GM06990 (cell line): Measurements from ENCODE around the gene UBE2Q1.
"Not testable (repeated sequence)": the region's sequence is repeated elsewhere in the genome, so short reads cannot be mapped to it uniquely, and the experiment has no call there.

Source experiments
- DNase-seq: peaks from one replicate; pipeline ENCODE4 v3.0.0-alpha.2; 2011; ENCODE audit not compliant: insufficient read length; ENCODE audit errors: extremely low read depth
- H3K27me3 ChIP-seq: replicated peaks from 2 replicates; pipeline ENCODE4 v1.6.0; 2011; ENCODE audit warnings: low read length; ENCODE audit not compliant: control insufficient read depth, insufficient read depth
- H3K36me3 ChIP-seq: 2 replicates; pipeline ENCODE4 v1.5.1; 2011; ENCODE audit warnings: low read length; ENCODE audit not compliant: control insufficient read depth, insufficient read depth
- H3K4me3 ChIP-seq: replicated peaks from 2 replicates; pipeline ENCODE4 v1.5.1; 2011; ENCODE audit warnings: low read depth, mild to moderate bottlenecking, control low read depth, low read length
- TF ChIP-seq, protein P1 (sequence below): IDR thresholded peaks from 2 replicates; pipeline ENCODE4 v1.5.1; 2011; ENCODE audit warnings: low read length, control low read depth, mild to moderate bottlenecking, inconsistent platforms; ENCODE audit not compliant: insufficient read depth, poor library complexity, severe bottlenecking

The UBE2Q1 gene

DNA sequence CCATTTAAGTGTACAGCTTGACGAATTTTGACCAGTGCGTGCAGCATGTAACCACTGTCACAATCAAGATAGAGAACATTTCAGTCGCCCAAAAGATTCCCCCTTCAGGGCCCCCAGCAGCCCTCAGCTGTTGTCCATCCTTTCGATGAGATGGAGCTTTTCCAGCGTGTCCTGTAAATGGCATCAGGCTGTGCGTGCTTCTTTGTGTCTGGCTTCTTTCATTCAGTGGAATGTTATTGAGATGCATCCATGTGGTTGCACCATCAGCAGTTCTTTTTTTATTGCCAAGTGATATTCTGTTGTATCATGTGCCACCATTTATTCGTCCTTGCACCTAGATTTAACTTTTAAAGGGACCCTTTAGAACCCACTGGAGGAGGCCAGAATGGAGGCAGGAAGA lies 21.9 kb downstream of the UBE2Q1 start:
- DNase-seq: no peak
- no peak overlapping the region for H3K4me3 ChIP-seq
- TF ChIP-seq, protein P1, sequence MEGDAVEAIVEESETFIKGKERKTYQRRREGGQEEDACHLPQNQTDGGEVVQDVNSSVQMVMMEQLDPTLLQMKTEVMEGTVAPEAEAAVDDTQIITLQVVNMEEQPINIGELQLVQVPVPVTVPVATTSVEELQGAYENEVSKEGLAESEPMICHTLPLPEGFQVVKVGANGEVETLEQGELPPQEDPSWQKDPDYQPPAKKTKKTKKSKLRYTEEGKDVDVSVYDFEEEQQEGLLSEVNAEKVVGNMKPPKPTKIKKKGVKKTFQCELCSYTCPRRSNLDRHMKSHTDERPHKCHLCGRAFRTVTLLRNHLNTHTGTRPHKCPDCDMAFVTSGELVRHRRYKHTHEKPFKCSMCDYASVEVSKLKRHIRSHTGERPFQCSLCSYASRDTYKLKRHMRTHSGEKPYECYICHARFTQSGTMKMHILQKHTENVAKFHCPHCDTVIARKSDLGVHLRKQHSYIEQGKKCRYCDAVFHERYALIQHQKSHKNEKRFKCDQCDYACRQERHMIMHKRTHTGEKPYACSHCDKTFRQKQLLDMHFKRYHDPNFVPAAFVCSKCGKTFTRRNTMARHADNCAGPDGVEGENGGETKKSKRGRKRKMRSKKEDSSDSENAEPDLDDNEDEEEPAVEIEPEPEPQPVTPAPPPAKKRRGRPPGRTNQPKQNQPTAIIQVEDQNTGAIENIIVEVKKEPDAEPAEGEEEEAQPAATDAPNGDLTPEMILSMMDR: no peak
- no peaks in the 10 kb centered on the region for H3K36me3 ChIP-seq
- peaks cover 2% of the 10 kb centered on the region for H3K27me3 ChIP-seq

DNA sequence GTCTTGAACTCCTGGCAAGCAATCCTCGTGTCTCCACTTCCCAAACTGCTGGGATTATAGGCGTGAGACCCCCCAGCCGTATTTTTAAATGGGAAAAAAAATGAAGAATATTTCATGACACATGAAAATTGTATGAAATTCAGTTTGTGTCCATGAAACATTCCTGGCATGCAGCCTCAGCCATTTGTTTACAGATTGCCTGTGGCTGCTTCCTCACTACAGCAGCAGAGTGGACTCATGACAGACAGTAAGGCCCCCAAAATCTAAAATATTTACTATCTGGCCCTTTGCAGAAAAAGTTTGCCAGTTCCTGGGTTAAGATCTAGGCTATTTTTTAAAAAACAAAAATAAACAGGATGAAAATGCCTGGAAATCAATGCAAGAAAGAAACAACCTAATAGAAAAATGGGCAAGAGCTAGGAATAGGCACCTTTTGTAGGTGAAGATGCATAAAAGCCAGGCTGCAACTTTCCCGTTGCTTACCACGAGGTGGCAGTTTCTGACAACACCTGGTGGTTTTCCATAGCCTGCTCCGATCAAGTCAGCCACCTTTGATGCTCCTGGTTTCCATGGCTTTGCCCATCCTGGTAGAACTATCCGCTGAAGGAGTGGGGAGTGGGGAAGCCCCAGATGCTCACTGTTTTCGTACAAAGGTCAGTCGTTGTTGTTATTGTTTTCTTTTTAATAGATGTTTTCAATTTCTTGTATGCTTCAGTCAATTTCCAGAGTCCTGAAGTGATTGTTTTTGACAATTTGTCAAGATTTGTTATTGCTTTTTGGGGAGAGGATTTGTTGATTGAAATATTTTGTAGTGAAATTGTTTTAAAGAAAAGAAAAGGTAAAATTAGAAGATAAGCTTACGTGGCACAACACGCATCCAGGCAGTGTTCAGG lies 24.3 kb downstream of the UBE2Q1 start:
- Histone ChIP-seq H3K36me3 (no peaks in the 10 kb centered on the region), H3K4me3 (no peak overlapping the region), H3K27me3 (no peaks in the 10 kb centered on the region; the same call in 1 of the 2 replicates)
- no peak for DNase-seq
- TF ChIP-seq, protein P1: peak; percentile 46

DNA sequence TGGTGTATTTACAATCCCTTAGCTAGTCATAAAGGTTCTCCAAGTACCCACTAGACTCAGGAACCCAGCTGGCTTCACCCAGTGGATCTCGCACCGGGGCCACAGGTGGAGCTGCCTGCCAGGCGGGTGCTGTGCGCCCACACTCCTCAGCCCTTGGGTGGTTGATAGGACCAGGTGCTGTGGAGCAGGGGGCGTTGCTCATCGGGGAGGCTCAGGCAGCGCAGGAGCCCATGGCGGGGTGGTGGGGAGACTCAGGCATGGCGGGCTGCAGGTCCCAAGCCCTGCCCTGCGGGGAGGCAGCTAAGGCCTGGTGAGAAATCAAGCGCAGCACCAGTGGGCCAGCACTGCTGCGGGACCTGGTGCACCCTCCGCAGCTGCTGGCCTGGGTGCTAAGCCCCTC lies 26.5 kb downstream of the UBE2Q1 start:
- not testable (repeated sequence) for H3K4me3 ChIP-seq, H3K36me3 ChIP-seq, DNase-seq, H3K27me3 ChIP-seq

DNA sequence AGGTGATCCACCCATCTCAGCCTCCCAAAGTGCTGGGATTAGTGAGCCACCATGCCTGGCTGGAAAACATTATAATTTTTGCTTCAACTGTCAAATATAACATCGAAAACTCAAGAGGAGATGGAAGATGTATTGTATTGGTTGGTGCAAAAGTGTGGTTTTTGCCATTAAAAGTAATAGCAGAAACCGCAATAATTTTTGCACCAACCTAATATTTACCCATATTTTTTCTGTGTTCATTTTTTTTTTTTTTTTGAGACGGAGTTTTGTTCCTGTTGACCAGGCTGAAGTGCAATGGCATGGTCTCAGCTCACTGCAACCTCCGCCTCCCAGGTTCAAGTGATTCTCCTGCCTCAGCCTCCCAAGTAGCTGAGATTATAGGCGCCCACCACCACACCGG lies 29.2 kb downstream of the UBE2Q1 start:
- Histone ChIP-seq H3K27me3 (no peaks in the 10 kb centered on the region), H3K4me3 (no peak overlapping the region), H3K36me3 (no peaks in the 10 kb centered on the region)
- TF ChIP-seq, protein P1: no peak
- no peak for DNase-seq

DNA sequence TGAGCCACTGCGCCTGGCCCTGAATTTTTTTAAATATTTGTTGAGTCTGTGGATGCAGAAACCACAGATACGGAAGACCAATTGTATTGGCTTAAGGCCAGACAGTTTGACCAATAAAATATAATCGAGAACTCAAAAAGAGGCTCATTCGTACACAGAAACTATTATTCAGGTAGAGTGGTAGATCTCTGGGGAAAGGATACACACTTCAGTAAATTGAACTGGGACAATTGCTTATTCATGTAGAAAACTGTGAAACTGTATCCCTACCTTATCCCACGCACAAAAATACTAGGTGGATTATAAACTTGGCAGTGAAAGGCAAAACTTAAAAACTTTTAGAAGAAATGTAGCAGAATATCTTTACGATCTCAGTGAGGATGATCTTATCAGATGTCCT lies 31.3 kb downstream of the UBE2Q1 start:
- Histone ChIP-seq H3K27me3 (no peaks in the 10 kb centered on the region), H3K4me3 (no peak overlapping the region), H3K36me3 (no peaks in the 10 kb centered on the region)
- no peak for DNase-seq
- TF ChIP-seq, protein P1: no peak

DNA sequence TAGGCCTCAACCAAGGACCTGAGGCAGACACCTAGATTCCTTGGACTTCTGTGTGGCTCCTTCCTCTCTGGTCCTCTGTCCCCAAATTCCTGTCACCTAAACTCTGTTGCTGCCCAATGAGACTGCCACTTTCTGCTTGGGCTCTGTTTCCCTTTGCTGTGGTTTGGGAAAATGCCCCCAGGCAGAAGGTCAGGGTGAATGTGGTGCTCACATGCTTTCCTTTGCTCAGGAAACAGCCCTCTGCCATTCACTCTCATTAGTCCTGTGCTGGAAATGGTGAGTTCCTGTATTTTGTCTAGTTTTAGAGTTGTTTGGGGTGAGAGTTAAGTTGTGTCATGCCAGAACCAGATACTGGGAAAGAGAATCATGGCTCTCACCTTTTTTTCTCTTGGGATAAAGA lies 33.6 kb downstream of the UBE2Q1 start:
- H3K4me3 ChIP-seq: no peak overlapping the region
- TF ChIP-seq, protein P1: no peak
- H3K36me3 ChIP-seq: no peaks in the 10 kb centered on the region
- DNase-seq: no peak
- no peaks in the 10 kb centered on the region for H3K27me3 ChIP-seq
